ENCODE data around the gene ISCA2.

The ISCA2 gene

GRCh38 chr14:74508292-74508731, 14.7 kb downstream of the ISCA2 start:
- no peaks in the 10 kb centered on the region for H3K27me3 ChIP-seq
- H3K36me3 ChIP-seq: no peaks in the 10 kb centered on the region
- no peak overlapping the region for H3K27ac ChIP-seq
- H3K4me3 ChIP-seq (ENCODE audit: low read depth in 1 of 2, low read length in 1 of 2): no peak overlapping the region
- no peaks in the 10 kb centered on the region for H3K9me3 ChIP-seq
- no peak for TF ChIP-seq CTCF (IDR thresholded peaks at IDR 0.05)
- no peaks in the 10 kb centered on the region for H3K4me1 ChIP-seq (ENCODE audit: control insufficient read depth in 1 of 2, insufficient read depth in 1 of 2, low read depth in 1 of 2, low read length in 1 of 2)

GRCh38 chr14:74508844-74509428, 15.4 kb downstream of the ISCA2 start:
- Histone ChIP-seq H3K4me1 (ENCODE audit: control insufficient read depth in 1 of 2, insufficient read depth in 1 of 2, low read depth in 1 of 2, low read length in 1 of 2) (no peaks in the 10 kb centered on the region), H3K36me3 (no peaks in the 10 kb centered on the region)
- no peak for TF ChIP-seq CTCF (IDR thresholded peaks at IDR 0.05)

GRCh38 chr14:74509587-74510222, 16.1 kb downstream of the ISCA2 start:
- H3K9me3 ChIP-seq: no peaks in the 10 kb centered on the region
- H3K4me1 ChIP-seq (ENCODE audit: control insufficient read depth in 1 of 2, insufficient read depth in 1 of 2, low read depth in 1 of 2, low read length in 1 of 2): peaks cover 0 to 6% of the 10 kb centered on the region in 2 experiments
- no peaks in the 10 kb centered on the region for H3K27me3 ChIP-seq
- no peaks in the 10 kb centered on the region for H3K36me3 ChIP-seq
- no peak overlapping the region for H3K4me3 ChIP-seq (ENCODE audit: low read depth in 1 of 2, low read length in 1 of 2)
- TF ChIP-seq CTCF (IDR thresholded peaks at IDR 0.05): no peak
- no peak overlapping the region for H3K27ac ChIP-seq

More at GRCh38 chr14:74508844-74509428, 15.4 kb downstream of the ISCA2 start:
- Histone ChIP-seq H3K27me3 (no peaks in the 10 kb centered on the region), H3K9me3 (no peaks in the 10 kb centered on the region), H3K4me3 (ENCODE audit: low read depth in 1 of 2, low read length in 1 of 2) (no peak overlapping the region), H3K27ac (no peak overlapping the region)

GRCh38 chr14:74510223-74510931, 16.8 kb downstream of the ISCA2 start:
- Histone ChIP-seq H3K27me3 (no peaks in the 10 kb centered on the region), H3K4me1 (ENCODE audit: control insufficient read depth in 1 of 2, insufficient read depth in 1 of 2, low read depth in 1 of 2, low read length in 1 of 2) (peaks cover 0 to 10% of the 10 kb centered on the region in 2 experiments), H3K9me3 (no peaks in the 10 kb centered on the region), H3K4me3 (ENCODE audit: low read depth in 1 of 2, low read length in 1 of 2) (no peak overlapping the region), H3K27ac (no peak overlapping the region), H3K36me3 (no peaks in the 10 kb centered on the region)
- no peak for TF ChIP-seq CTCF (IDR thresholded peaks at IDR 0.05)

GRCh38 chr14:74510959-74511409, 17.4 kb downstream of the ISCA2 start:
- TF ChIP-seq CTCF (IDR thresholded peaks at IDR 0.05): no peak

More at GRCh38 chr14:74510959-74511409, 17.4 kb downstream of the ISCA2 start:
- Histone ChIP-seq H3K27me3 (no peaks in the 10 kb centered on the region), H3K36me3 (no peaks in the 10 kb centered on the region), H3K9me3 (no peaks in the 10 kb centered on the region), H3K4me1 (ENCODE audit: control insufficient read depth in 1 of 2, insufficient read depth in 1 of 2, low read depth in 1 of 2, low read length in 1 of 2) (peaks cover 0 to 10% of the 10 kb centered on the region in 2 experiments), H3K4me3 (ENCODE audit: low read depth in 1 of 2, low read length in 1 of 2) (no peak overlapping the region), H3K27ac (no peak overlapping the region)

All from neutrophil (primary cell).